Measurements from ENCODE around the gene NEK10. TPM values are rescaled to one million over a fixed set of nuclear protein-coding genes. Genes with fewer than 3 reads are reported as not detected.

The NEK10 gene
- total RNA-seq, 1 experiment from 2014 or later: 0.66 TPM

DNA sequence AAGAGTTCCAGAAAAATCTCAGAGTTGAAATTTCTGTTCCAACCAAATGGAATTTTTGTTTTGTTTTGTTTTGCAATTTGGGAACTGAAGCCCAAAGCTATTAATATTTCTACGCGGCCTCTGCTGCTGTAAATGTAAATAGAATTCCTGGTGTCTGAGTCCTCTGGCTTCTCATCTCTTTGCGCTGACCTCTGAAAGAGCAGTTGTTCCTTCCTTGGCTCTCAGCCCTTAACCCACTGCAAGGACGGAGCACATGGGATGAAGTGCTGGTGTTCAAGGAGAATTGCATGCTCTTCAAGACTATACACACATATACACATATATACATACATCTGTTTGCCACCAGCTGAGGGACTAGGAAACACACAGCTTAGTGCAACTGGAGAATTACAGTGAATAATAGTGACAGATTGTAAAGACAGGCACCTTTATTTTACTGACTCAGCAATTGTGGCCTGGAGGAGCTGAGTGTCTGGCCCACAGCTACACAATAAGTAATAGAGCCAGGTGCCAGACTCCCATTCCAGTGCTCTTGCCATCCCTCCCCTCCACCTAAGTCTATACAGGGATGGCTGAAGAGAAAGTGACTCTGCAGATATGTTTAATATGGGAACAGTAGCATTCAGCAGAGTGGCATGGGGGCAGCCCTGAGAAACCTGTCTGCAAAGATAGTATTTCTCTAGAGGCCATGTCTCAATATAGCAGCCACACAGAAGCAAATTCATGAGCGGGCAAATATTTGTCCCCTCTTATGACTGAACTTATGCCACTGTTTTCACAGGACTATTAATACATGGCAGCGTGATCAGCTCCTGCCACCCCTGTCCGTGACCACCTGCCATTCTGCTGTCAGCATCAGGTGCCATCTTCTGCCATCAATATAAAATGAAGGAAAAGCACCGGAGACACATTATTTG lies 42.3 kb downstream of the NEK10 start:
- Histone ChIP-seq H2BK120ac (ENCODE audit: low read depth, low read length, poor library complexity, severe bottlenecking) (no peak overlapping the region), H3K4ac (ENCODE audit: low read depth, low read length) (no peak overlapping the region), H3K23me2 (ENCODE audit: insufficient read length, low read depth, low read length, poor library complexity, severe bottlenecking) (no peaks in the 10 kb centered on the region), H3K27ac (ENCODE audit: insufficient read length, low read depth, low read length) (no peak overlapping the region), H3K79me2 (ENCODE audit: insufficient read depth, low read length) (no peaks in the 10 kb centered on the region), H3K27me3 (ENCODE audit: insufficient read depth, low read length) (no peaks in the 10 kb centered on the region), H4K20me1 (ENCODE audit: control insufficient read depth, insufficient read depth, insufficient read length) (no peaks in the 10 kb centered on the region), H2AK5ac (ENCODE audit: insufficient read length, low read length) (no peak overlapping the region), H2BK20ac (ENCODE audit: low read depth, low read length, poor library complexity, severe bottlenecking) (no peak overlapping the region), H2AFZ (ENCODE audit: low read length) (no peak overlapping the region), H4K8ac (replicated peaks; ENCODE audit: insufficient read length, low read depth, low read length) (no peak overlapping the region), H3K4me2 (ENCODE audit: insufficient read depth, insufficient read length, low read length) (no peak overlapping the region), H2BK12ac (ENCODE audit: insufficient read length, low read depth, low read length) (no peak overlapping the region), H3K14ac (ENCODE audit: insufficient read depth, low read length) (no peak overlapping the region), H3K79me1 (ENCODE audit: insufficient read depth, low read depth, low read length, poor library complexity, severe bottlenecking) (no peaks in the 10 kb centered on the region), H2BK5ac (ENCODE audit: insufficient read length, low read length) (no peak overlapping the region), H4K5ac (ENCODE audit: insufficient read length, low read depth, low read length) (no peak overlapping the region), H3K23ac (ENCODE audit: insufficient read length, low read depth, low read length) (no peak overlapping the region), H3K9me3 (ENCODE audit: control insufficient read depth, low read depth, low read length) (no peaks in the 10 kb centered on the region), H3K18ac (ENCODE audit: insufficient read length, low read depth, low read length) (no peak overlapping the region), H3K9ac (ENCODE audit: extremely low read depth, insufficient read length, low read length) (no peak overlapping the region), H3K56ac (ENCODE audit: insufficient read length, low read depth, low read length) (no peak overlapping the region), H3K4me1 (ENCODE audit: insufficient read depth, low read length) (no peaks in the 10 kb centered on the region), H2BK15ac (ENCODE audit: low read depth, low read length) (no peak overlapping the region), H4K91ac (ENCODE audit: insufficient read length, low read depth, low read length) (no peak overlapping the region), H3T11ph (ENCODE audit: low read length) (no peak overlapping the region)
- Mint-ChIP-seq H3K4me1 (no peaks in the 10 kb centered on the region), H3K36me3 (ENCODE audit: insufficient read depth in 1 of 3, low read depth in 3 of 3) (peaks cover 0 to 9% (median 4%) of the 10 kb centered on the region in 3 experiments; a peak in 2 of 7 replicates), H3K27me3 (ENCODE audit: low read depth) (no peaks in the 10 kb centered on the region), H3K27ac (no peak overlapping the region), H3K9me3 (peaks cover 6% of the 10 kb centered on the region in 2 experiments; a peak in 4 of 5 replicates), H3K4me3 (no peak overlapping the region)
- TF ChIP-seq, protein P1, sequence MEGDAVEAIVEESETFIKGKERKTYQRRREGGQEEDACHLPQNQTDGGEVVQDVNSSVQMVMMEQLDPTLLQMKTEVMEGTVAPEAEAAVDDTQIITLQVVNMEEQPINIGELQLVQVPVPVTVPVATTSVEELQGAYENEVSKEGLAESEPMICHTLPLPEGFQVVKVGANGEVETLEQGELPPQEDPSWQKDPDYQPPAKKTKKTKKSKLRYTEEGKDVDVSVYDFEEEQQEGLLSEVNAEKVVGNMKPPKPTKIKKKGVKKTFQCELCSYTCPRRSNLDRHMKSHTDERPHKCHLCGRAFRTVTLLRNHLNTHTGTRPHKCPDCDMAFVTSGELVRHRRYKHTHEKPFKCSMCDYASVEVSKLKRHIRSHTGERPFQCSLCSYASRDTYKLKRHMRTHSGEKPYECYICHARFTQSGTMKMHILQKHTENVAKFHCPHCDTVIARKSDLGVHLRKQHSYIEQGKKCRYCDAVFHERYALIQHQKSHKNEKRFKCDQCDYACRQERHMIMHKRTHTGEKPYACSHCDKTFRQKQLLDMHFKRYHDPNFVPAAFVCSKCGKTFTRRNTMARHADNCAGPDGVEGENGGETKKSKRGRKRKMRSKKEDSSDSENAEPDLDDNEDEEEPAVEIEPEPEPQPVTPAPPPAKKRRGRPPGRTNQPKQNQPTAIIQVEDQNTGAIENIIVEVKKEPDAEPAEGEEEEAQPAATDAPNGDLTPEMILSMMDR (conservative IDR thresholded peaks at IDR 0.05): no peak
- no CpG with 5 or more reads among the region's 8 CpGs for WGBS (ENCODE audit: extremely low coverage, insufficient read length, low lambda C conversion rate)
- no peak for DNase-seq

Measured in H9 (cell line).